Smooth muscle cell of the umbilical artery (primary cell): ENCODE data around the gene ZBTB12. TPM values are rescaled to one million over a fixed set of nuclear protein-coding genes. Genes with fewer than 3 reads are reported as not detected.

ENCODE experiments used
- total RNA-seq: library from RNA; depleted of rRNA; stranded (reverse); fragments of >200 nt; gene quantifications from 2 replicates; pipeline ENCODE4 v1.2.3, GENCODE V29; 2014

The ZBTB12 gene, protein sequence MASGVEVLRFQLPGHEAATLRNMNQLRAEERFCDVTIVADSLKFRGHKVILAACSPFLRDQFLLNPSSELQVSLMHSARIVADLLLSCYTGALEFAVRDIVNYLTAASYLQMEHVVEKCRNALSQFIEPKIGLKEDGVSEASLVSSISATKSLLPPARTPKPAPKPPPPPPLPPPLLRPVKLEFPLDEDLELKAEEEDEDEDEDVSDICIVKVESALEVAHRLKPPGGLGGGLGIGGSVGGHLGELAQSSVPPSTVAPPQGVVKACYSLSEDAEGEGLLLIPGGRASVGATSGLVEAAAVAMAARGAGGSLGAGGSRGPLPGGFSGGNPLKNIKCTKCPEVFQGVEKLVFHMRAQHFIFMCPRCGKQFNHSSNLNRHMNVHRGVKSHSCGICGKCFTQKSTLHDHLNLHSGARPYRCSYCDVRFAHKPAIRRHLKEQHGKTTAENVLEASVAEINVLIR
- 3.6 and 4.7 TPM in 2 replicates for total RNA-seq

DNA sequence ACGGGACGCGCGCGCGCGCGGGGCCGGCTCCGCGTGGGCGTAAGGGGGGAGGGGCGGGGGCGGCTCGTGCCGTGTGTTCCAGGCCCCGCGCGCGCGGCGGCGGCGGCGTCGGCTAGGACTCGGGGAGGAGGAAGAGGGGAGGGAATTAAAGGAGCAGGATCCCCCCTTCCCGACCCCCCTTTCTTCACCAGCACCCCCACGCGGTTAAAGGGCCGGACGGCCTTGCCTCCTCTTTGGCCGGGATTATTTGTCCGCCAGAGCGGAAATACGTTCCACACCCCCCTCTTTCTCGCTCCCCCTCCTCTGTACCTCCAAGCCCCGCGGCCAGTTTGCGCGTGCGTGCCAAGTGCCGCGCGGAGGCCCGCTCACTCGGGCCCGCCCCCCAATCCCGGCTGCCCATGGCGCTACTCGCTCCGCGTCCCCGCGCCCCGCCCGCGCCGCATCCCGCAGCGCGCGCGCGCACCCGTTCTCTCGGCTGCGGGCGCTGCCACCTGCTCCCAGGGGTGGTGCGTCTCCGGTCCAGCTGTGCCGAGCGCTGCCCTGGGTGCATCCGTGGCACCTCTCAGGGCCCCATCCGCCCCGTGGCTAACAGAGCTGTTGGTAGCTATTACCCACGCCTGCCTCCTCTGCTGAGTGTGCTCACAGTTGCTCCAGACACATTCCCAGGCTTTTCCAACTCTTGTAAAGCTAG lies at the start of gene ZBTB12:
Gene ZBTB12 (minus strand): TSS at position 134 of the 691 bp plus-strand sequence. CDS start 781 bp downstream, outside the sequence.

DNA sequence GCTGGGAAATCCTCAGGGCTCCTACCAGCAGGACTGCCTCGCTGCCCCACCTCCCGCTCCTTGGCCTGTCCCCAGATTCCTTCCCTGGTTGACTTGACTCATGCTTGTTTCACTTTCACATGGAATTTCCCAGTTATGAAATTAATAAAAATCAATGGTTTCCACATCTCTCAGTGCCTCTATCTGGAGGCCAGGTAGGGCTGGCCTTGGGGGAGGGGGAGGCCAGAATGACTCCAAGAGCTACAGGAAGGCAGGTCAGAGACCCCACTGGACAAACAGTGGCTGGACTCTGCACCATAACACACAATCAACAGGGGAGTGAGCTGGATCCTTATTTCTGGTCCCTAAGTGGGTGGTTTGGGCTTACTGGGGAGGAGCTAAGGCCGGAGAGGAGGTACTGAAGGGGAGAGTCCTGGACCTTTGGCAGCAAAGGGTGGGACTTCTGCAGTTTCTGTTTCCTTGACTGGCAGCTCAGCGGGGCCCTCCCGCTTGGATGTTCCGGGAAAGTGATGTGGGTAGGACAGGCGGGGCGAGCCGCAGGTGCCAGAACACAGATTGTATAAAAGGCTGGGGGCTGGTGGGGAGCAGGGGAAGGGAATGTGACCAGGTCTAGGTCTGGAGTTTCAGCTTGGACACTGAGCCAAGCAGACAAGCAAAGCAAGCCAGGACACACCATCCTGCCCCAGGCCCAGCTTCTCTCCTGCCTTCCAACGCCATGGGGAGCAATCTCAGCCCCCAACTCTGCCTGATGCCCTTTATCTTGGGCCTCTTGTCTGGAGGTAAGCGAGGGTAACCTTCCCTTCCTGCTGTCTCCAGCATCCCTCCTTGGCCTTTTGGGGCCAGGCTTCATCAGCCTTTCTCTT lies 43.9 kb upstream of the ZBTB12 start, which contains the start of gene CFB:
Gene CFB (plus strand): TSS at position 589 of the 863 bp plus-strand sequence. CDS start 127 bp downstream, at position 716.

DNA sequence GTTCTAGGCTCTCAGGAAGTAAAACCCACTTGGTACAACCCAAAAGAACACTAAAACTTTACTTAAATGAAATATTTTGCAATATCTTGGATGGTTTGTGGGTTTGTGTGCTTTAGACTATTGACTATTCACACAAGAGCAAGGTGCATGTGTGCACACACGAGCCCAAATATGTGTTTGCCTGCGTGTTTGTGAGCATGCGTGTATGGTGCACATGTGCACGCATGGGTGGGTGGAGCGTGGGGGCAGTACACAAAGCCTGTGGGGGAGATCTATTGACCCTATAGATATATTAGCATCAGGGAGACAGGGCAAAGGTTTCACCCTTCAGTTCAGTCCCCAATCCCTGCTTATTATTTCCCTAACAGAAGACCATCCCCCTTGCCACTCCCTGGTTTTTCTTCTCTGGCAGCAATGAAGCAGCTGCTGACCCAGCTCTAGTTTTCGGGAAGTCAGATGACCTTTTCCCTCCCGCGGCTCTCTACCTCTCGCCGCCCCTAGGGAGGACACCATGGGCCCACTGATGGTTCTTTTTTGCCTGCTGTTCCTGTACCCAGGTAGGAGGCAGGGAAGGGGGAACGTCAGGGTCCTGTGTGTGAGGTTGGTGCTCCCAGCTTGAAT lies 25.5 kb upstream of the ZBTB12 start, which contains the start of gene C2:
Gene C2 (plus strand): TSS at position 476 of the 621 bp plus-strand sequence. CDS start 36 bp downstream, at position 512.

DNA sequence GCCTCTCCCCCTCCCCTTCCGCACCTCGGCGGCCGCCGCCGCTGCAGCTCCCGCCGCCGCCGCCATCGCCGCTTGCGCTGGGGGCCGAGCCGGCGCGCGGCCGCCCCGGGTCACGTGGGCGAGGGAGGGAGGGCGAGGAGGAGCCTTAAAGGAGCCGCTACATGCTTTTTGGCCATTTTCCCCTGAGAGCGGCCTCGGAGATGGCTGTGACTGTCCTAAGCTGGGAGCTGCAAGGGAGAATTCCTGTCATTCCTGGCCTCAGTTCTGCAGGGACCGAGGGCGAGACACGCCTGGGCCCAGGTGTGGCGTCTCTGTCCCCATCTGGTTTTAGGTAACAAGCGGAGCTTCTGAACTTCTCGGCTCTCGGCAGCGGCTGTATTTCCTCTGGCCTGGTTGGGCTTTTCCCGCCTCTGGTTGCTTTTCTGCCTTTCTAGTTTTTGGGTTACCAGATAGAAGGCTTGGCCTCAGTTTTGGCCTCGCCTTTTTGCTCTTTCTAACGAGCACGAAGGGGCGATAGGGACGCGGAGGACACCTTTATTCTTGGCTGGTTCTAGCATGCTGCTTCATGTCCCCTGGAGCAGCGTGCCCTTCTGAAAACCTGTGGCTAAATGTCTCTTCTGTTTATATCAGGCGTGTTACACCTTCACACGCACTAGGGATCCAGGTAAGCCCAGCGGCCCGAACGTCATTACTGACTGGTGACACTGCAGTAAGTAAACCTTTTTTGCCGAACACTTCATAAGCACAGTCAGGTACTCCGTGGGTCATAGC lies 4.1 kb downstream of the ZBTB12 start, which contains the start of gene EHMT2:
Gene EHMT2 (minus strand): TSS at position 87 of the 771 bp plus-strand sequence. CDS start 21 bp downstream, at position 66.

DNA sequence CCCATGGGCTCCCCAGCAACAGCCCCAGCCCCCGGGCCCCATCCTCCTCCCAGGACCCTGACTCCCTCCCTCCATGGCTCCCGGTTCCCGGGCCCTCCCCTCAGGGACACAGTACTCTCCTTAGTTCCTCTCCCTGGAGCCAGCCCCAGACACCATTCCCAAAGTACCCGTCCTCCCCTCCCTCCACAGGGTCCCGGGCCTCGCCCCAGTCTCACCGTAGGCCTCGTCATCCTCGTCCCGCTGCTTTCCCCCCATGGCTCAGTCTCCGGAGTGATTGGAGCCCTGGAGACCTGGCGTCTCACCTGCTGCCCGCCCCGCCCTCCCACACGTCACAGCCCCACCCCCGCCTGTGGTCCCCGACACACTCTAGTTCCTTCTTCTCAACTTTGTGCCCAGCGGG lies 23.2 kb downstream of the ZBTB12 start, which contains the start of gene SLC44A4:
Gene SLC44A4 (minus strand): TSS at position 272 of the 400 bp plus-strand sequence. CDS start 17 bp downstream, at position 255.

DNA sequence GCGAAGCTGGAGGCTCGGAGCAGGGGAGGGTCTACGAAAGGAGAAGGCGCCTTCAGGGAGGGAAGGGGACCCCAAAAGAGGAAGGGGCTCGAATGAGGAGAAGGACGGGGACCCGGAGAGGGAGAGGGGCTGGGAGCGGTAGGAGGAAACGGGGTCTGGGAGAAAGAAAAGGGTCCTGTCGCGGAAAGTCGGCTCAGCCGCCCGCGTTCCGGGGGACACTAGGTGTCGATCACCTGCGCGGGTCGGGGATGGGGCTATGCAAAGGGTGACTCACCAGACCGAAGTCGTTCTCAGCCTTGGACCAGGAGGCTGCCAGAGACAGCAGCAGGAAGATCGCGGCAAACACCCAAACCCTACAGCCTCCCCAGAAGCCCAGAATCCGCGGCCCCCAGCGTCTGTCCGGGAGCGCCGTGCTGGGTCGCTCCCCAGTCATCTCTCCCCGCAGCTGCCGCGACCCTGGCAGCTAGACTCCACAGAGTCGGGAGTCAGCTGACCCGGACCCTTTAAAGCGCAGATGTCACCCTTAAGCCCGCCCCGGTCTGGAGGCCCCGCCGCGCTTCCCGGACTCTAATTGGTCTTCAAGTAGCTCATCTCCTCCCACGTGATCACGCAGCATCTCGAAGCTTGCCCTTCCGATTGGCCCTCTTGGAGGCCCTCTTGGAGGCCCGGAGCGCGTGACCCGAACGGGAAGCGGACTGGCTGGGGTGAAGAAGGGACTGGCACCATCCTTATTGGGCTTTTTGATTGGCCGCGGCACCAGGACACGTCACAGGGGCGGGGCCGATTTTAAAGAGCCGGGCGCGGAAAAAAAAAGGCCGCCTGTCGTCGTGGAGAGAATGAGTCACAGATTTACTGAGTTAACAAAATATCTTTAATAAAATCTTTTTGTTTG lies 39.3 kb downstream of the ZBTB12 start, which contains the start of gene NEU1:
Gene NEU1 (minus strand): TSS at position 478 of the 892 bp plus-strand sequence. CDS start 45 bp downstream, at position 433.

Other genes starting within 250 kb of the ZBTB12 start
- gene BAG6, start 249.4 kb downstream of the ZBTB12 start, total RNA-seq = 116 and 226 TPM in 2 replicates
- 0.60 and 0.89 TPM in 2 replicates for gene APOM, start 246.2 kb downstream of the ZBTB12 start, total RNA-seq
- gene C6orf47, start 241.3 kb downstream of the ZBTB12 start, total RNA-seq = 16.6 and 22.0 TPM in 2 replicates
- 10.1 and 10.3 TPM in 2 replicates for gene GPANK1, start 237.1 kb downstream of the ZBTB12 start, total RNA-seq
- gene CSNK2B, start 236.0 kb downstream of the ZBTB12 start, total RNA-seq = 73.6 and 90.3 TPM in 2 replicates
- gene LY6G5B, start 232.1 kb downstream of the ZBTB12 start, total RNA-seq = 2.9 and 3.0 TPM in 2 replicates
- gene LY6G5C, start 221.0 kb downstream of the ZBTB12 start, total RNA-seq = 0.51 and 0.59 TPM in 2 replicates
- 38.6 and 56.1 TPM in 2 replicates for gene ABHD16A, start 198.8 kb downstream of the ZBTB12 start, total RNA-seq
- not detected in 2 replicates for gene LY6G6F, start 195.2 kb downstream of the ZBTB12 start, total RNA-seq
- gene LY6G6D, start 186.7 kb downstream of the ZBTB12 start, total RNA-seq = not detected in 2 replicates
- not detected in 2 replicates for gene LY6G6C, start 180.3 kb downstream of the ZBTB12 start, total RNA-seq
- gene MPIG6B, start 178.7 kb downstream of the ZBTB12 start, total RNA-seq = not detected in 2 replicates
- gene DDAH2, start 172.8 kb downstream of the ZBTB12 start, total RNA-seq = 54.9 and 59.1 TPM in 2 replicates
- 514 and 620 TPM in 2 replicates for gene CLIC1, start 165.6 kb downstream of the ZBTB12 start, total RNA-seq
- 3.6 and 10.9 TPM in 2 replicates for gene MSH5, start 162.1 kb downstream of the ZBTB12 start, total RNA-seq
- gene SAPCD1, start 139.4 kb downstream of the ZBTB12 start, total RNA-seq = 1.2 TPM in 2 replicates
- gene VWA7, start 124.8 kb downstream of the ZBTB12 start, total RNA-seq = 0.09 TPM in 1 of 2 replicates, not detected in the other
- gene VARS1, start 106.3 kb downstream of the ZBTB12 start, total RNA-seq = 67.4 and 123 TPM in 2 replicates
- gene LSM2, start 95.1 kb downstream of the ZBTB12 start, total RNA-seq = 17.2 and 18.4 TPM in 2 replicates
- gene HSPA1L, start 86.8 kb downstream of the ZBTB12 start, total RNA-seq = 1.2 and 2.1 TPM in 2 replicates
- 73.6 and 99.1 TPM in 2 replicates for gene HSPA1A, start 86.5 kb downstream of the ZBTB12 start, total RNA-seq
- 84.9 and 117 TPM in 2 replicates for gene HSPA1B, start 74.3 kb downstream of the ZBTB12 start, total RNA-seq
- gene NEU1, start 39.3 kb downstream of the ZBTB12 start, total RNA-seq = 72.0 and 133 TPM in 2 replicates
- 0.05 and 0.30 TPM in 2 replicates for gene SLC44A4, start 23.1 kb downstream of the ZBTB12 start, total RNA-seq
- 51.1 and 57.6 TPM in 2 replicates for gene EHMT2, start 4.4 kb downstream of the ZBTB12 start, total RNA-seq
- gene C2, start 25.6 kb upstream of the ZBTB12 start, total RNA-seq = 0.42 and 0.89 TPM in 2 replicates
- 4.1 and 28.8 TPM in 2 replicates for gene CFB, start 44.0 kb upstream of the ZBTB12 start, total RNA-seq
- gene NELFE, start 56.9 kb upstream of the ZBTB12 start, total RNA-seq = 89.1 and 109 TPM in 2 replicates
- 60.3 and 63.7 TPM in 2 replicates for gene SKIC2, start 57.1 kb upstream of the ZBTB12 start, total RNA-seq
- gene DXO, start 70.1 kb upstream of the ZBTB12 start, total RNA-seq = 11.0 and 11.3 TPM in 2 replicates
- gene C4A, start 80.0 kb upstream of the ZBTB12 start, total RNA-seq = 4.2 and 4.3 TPM in 2 replicates
- 2.1 and 3.9 TPM in 2 replicates for gene C4B, start 112.7 kb upstream of the ZBTB12 start, total RNA-seq
- 0.14 TPM in 1 of 2 replicates, not detected in the other for gene CYP21A2, start 136.3 kb upstream of the ZBTB12 start, total RNA-seq
- 0.89 and 1.7 TPM in 2 replicates for gene TNXB, start 207.3 kb upstream of the ZBTB12 start, total RNA-seq
- 18.7 and 28.5 TPM in 2 replicates for gene ATF6B, start 226.2 kb upstream of the ZBTB12 start, total RNA-seq
- 3.0 and 3.6 TPM in 2 replicates for gene FKBPL, start 228.2 kb upstream of the ZBTB12 start, total RNA-seq
- gene PRRT1, start 249.9 kb upstream of the ZBTB12 start, total RNA-seq = 0.09 TPM in 1 of 2 replicates, not detected in the other